Activated naive CD4-positive, alpha-beta T cell treated with anti-CD3 and anti-CD28 coated beads for 36 hours (primary cell): ENCODE results near the gene EVX1. TPM values are rescaled to one million over a fixed set of nuclear protein-coding genes. Genes with fewer than 3 reads are reported as not detected.

ENCODE experiments used
- CTCF ChIA-PET: fragments of 350-600 bp; sonication (Branson Sonifier 250); formaldehyde crosslinking; loops from one replicate; lab custom pipeline; 2021; ENCODE audit warnings: antibody characterized with exemption; lab: Charles Lee
- DNase-seq: peaks from one replicate; pipeline ENCODE4 v3.0.0-alpha.2; 2020
- H3K27ac Mint-ChIP-seq: one replicate; pipeline ENCODE4 v1.8.0; 2021; ENCODE audit warnings: mild to moderate bottlenecking, mixed read lengths
- H3K27me3 Mint-ChIP-seq: one replicate; pipeline ENCODE4 v1.8.0; 2021; ENCODE audit warnings: low read depth, mixed read lengths
- H3K36me3 Mint-ChIP-seq: one replicate; pipeline ENCODE4 v1.8.0; 2021; ENCODE audit warnings: low read depth, mixed read lengths
- H3K4me1 Mint-ChIP-seq: one replicate; pipeline ENCODE4 v1.8.0; 2021; ENCODE audit warnings: low read depth, mixed read lengths
- H3K4me3 Mint-ChIP-seq: one replicate; pipeline ENCODE4 v1.8.0; 2021; ENCODE audit warnings: mild to moderate bottlenecking, moderate library complexity, mixed read lengths
- H3K9me3 Mint-ChIP-seq: one replicate; pipeline ENCODE4 v1.8.0; 2021; ENCODE audit warnings: mixed read lengths
- intact Hi-C: fragments of 100-400 bp; cut with micrococcal nuclease; formaldehyde crosslinking; loops from one replicate; pipeline ENCODE4 v1.15.1; 2023
- total RNA-seq, 2 experiments: library from RNA; stranded (reverse); gene quantifications; one replicate each; pipeline ENCODE4 v1.2.3, GENCODE V29; 2021

Gene EVX1
- total RNA-seq, 2 experiments from 2014 or later = not detected

- CTCF ChIA-PET = interaction anchor here (1.0 to 1.7 kb wide), 2 partner anchors 14 to 584 kb away, joined by 3 read pairs; no protein-coding TSS in a partner anchor
- Mint-ChIP-seq H3K36me3 (no peaks in the 10 kb centered on the region), H3K27ac (no peak overlapping the region), H3K4me3 (peak overlapping the region; percentile 57), H3K9me3 (no peaks in the 10 kb centered on the region), H3K27me3 (peaks cover 81% of the 10 kb centered on the region), H3K4me1 (peaks cover 44% of the 10 kb centered on the region)
- no peak for DNase-seq
- intact Hi-C loops = loop anchor here (5.0 kb wide), 1 partner anchor 34 kb away; the partner anchor contains the start of gene HOXA9
Observed at GRCh38 chr7:27200761-27201579, 41.6 kb upstream of the EVX1 start.

DNA sequence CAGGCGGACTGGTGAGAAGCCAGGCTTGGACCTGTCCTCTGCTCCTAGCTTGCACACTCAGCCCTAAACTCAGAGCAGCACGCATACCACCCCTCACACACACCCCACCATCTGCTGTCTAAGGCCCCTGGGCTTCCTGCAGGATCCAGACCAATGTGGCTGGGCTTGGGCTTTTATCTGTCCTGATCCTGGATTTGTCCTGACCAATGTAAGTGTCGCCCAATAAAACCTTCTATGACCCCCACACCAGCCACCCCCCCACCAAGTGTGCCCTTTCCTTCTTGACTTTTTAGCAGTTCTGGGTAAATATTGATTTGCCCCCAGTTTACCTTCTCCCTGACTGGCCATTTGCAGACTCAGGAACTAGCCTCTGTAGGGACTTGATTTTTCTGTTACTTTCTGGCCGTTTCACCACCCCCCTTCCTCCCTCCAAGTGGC, 41.0 kb upstream of the EVX1 start:
- Mint-ChIP-seq H3K9me3 (no peaks in the 10 kb centered on the region), H3K36me3 (no peaks in the 10 kb centered on the region), H3K4me1 (peaks cover 46% of the 10 kb centered on the region), H3K27ac (no peak overlapping the region), H3K27me3 (peaks cover 83% of the 10 kb centered on the region), H3K4me3 (no peak overlapping the region)
- no peak for DNase-seq
- CTCF ChIA-PET = no interaction called here
- intact Hi-C loops = loop anchor here (5.0 kb wide), 1 partner anchor 34 kb away; the partner anchor contains the start of gene HOXA9

DNA sequence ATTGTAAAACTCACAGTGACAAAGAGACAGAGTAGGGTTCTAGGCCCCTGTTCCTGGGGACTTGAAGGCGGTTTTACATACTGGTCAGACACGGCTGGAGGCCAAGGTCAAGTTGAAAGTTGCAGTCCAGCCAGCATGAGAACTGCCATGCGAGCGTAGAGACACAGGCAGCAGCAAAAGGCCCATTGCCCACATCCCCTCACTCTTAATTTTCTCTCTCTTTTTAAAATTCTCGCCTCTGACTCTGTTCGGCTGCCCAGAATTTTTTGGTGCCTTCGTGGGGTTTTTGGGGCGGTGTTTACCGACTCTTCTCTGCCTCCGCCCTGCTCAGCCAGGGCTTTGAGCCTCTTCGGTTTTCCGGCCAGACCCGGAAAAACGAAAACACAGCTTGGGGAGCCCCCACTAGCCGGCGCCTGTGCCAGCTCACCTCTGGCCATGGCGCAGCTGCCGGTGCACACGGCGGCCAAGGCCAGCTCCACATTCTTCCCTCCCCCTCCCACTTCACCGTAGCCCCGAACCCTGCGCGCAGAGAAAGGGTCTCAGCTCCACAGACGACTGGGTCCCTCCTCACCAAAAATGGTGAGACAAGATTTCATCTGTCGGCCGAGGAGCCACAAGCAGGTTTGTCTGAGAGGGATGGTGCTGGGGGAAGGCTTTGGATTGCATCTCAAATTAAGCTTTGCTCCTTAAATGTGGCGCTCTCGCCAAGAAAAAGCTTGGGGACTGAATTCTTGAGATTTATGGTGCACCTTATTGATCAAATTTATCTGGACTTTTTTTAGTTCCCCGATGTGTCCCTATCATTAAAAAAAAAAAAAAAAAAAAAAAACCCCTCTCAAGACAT, 40.4 kb upstream of the EVX1 start:
- no peak overlapping the region for H3K27ac Mint-ChIP-seq
- intact Hi-C loops = loop anchor here (5.0 kb wide), 1 partner anchor 35 kb away; the partner anchor contains the start of gene HOXA9

GRCh38 chr7:27202862-27203134, 39.8 kb upstream of the EVX1 start:
- intact Hi-C loops = loop anchor here (1.0 to 5.0 kb wide), 2 partner anchors 7 to 35 kb away; partner anchors contain the start of gene HOXA9
- no peak overlapping the region for H3K27ac Mint-ChIP-seq
- H3K4me3 Mint-ChIP-seq = no peak overlapping the region
- DNase-seq = no peak
- CTCF ChIA-PET = interaction anchor here (0.6 to 1.2 kb wide), 2 partner anchors 40 to 52 kb away, joined by 3 read pairs; no protein-coding TSS in a partner anchor
- H3K27me3 Mint-ChIP-seq = peaks cover 85% of the 10 kb centered on the region
- no peaks in the 10 kb centered on the region for H3K36me3 Mint-ChIP-seq
- no peaks in the 10 kb centered on the region for H3K9me3 Mint-ChIP-seq
- peaks cover 46% of the 10 kb centered on the region for H3K4me1 Mint-ChIP-seq

More for the DNA sequence above, 40.4 kb upstream of the EVX1 start:
- DNase-seq = no peak
- Mint-ChIP-seq H3K27me3 (peaks cover 85% of the 10 kb centered on the region), H3K4me1 (peaks cover 46% of the 10 kb centered on the region), H3K4me3 (no peak overlapping the region), H3K9me3 (no peaks in the 10 kb centered on the region), H3K36me3 (no peaks in the 10 kb centered on the region)
- CTCF ChIA-PET = interaction anchor here (0.6 to 1.2 kb wide), 2 partner anchors 40 to 51 kb away, joined by 3 read pairs; no protein-coding TSS in a partner anchor

GRCh38 chr7:27203365-27203953, 39.1 kb upstream of the EVX1 start:
- Mint-ChIP-seq H3K9me3 (no peaks in the 10 kb centered on the region), H3K36me3 (no peaks in the 10 kb centered on the region), H3K27ac (no peak overlapping the region), H3K27me3 (peaks cover 81% of the 10 kb centered on the region), H3K4me1 (peaks cover 43% of the 10 kb centered on the region), H3K4me3 (no peak overlapping the region)
- CTCF ChIA-PET = interaction anchor here (0.9 to 1.2 kb wide), 2 partner anchors 52 to 373 kb away, joined by 3 read pairs; no protein-coding TSS in a partner anchor
- intact Hi-C loops = loop anchor here (1.0 to 5.0 kb wide), 2 partner anchors 8 to 36 kb away; partner anchors contain the start of gene HOXA9
- no peak for DNase-seq

GRCh38 chr7:27203964-27204594, 38.5 kb upstream of the EVX1 start:
- DNase-seq = no peak
- Mint-ChIP-seq H3K36me3 (no peaks in the 10 kb centered on the region), H3K27ac (no peak overlapping the region), H3K4me1 (peaks cover 39% of the 10 kb centered on the region), H3K9me3 (no peaks in the 10 kb centered on the region), H3K27me3 (peaks cover 81% of the 10 kb centered on the region), H3K4me3 (no peak overlapping the region)
- CTCF ChIA-PET = interaction anchor here (0.9 to 1.0 kb wide), 3 partner anchors 8 to 373 kb away, joined by 3 to 4 read pairs (median 3); no protein-coding TSS in a partner anchor
- intact Hi-C loops = loop anchor here (1.0 to 5.0 kb wide), 2 partner anchors 9 to 37 kb away; partner anchors contain the start of gene HOXA9

GRCh38 chr7:27204851-27205322, 37.7 kb upstream of the EVX1 start:
- intact Hi-C loops = loop anchor here (5.0 kb wide), 1 partner anchor 38 kb away; the partner anchor contains the start of gene HOXA9
- peaks cover 86% of the 10 kb centered on the region for H3K27me3 Mint-ChIP-seq
- no peak for DNase-seq
- no peak overlapping the region for H3K27ac Mint-ChIP-seq
- H3K4me1 Mint-ChIP-seq = peaks cover 38% of the 10 kb centered on the region
- H3K4me3 Mint-ChIP-seq = no peak overlapping the region
- CTCF ChIA-PET = interaction anchor here (1.0 kb wide), 2 partner anchors 8 to 9 kb away, joined by 3 to 4 read pairs; no protein-coding TSS in a partner anchor
- H3K36me3 Mint-ChIP-seq = no peaks in the 10 kb centered on the region
- H3K9me3 Mint-ChIP-seq = no peaks in the 10 kb centered on the region

GRCh38 chr7:27205325-27206280, 37.0 kb upstream of the EVX1 start:
- no peak overlapping the region for H3K27ac Mint-ChIP-seq
- peaks cover 89% of the 10 kb centered on the region for H3K27me3 Mint-ChIP-seq
- H3K36me3 Mint-ChIP-seq = no peaks in the 10 kb centered on the region
- H3K4me3 Mint-ChIP-seq = no peak overlapping the region
- CTCF ChIA-PET = interaction anchor here (1.0 kb wide), 1 partner anchor 8 kb away, joined by 3 read pairs; no protein-coding TSS in a partner anchor
- intact Hi-C loops = no loop called here
- peaks cover 39% of the 10 kb centered on the region for H3K4me1 Mint-ChIP-seq
- no peaks in the 10 kb centered on the region for H3K9me3 Mint-ChIP-seq
- no peak for DNase-seq

DNA sequence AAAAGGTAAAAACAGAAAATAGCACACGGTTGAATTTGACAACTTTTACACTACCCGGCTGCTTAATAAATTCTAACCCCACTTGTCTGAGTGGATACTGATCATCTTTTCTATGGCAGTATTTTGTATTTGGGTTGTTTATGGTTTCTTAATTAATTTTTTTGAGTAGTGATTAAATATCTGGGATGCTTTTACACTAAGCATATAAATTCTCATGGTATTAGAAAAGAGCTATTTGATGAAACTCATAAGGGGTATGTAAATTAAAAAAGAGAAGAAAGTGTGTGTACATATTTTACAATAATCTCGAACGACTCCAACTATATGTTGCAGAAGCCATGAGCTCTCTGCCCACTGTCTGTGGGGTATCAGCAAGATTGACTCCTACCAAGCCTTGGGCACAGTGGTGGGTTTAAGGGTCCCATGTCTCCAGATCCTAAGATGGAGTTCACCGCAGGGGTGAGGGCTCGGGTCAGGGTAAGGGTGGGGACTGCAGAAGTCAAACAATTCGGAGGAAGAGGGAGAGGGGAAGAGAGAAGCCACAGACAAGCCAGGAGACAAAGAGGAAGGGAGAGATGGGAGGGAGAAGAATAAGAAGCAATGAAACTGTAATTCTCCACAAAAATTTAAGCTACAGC, 35.1 kb upstream of the EVX1 start:
- H3K27ac Mint-ChIP-seq = no peak overlapping the region
- H3K4me1 Mint-ChIP-seq = peaks cover 25% of the 10 kb centered on the region
- no peak overlapping the region for H3K4me3 Mint-ChIP-seq
- DNase-seq = no peak
- CTCF ChIA-PET = interaction anchor here (0.9 to 2.0 kb wide), 3 partner anchors 12 to 371 kb away, joined by 3 to 9 read pairs (median 4); no protein-coding TSS in a partner anchor
- no peaks in the 10 kb centered on the region for H3K9me3 Mint-ChIP-seq
- no peaks in the 10 kb centered on the region for H3K36me3 Mint-ChIP-seq
- H3K27me3 Mint-ChIP-seq = peaks cover 89% of the 10 kb centered on the region
- intact Hi-C loops = no loop called here

DNA sequence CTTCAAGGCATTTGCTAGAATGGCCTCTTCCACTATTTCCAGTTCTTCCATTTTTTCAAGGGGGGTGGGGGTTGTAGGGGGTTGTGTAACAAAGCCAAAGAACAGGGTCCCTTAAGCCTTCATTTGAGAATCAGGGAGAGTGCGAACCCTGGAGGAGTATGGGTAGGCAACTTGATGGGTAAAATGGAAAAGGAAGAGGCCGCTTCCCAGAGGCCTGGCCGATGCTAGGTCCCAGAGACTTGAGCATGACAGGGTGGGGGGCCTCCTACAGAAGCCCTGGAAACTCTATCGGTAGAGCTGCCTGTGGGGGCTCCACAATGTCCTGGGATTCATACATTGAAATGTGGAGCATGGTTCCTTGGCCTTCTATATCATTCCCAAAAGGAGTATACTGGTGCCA, 33.6 kb upstream of the EVX1 start:
- Mint-ChIP-seq H3K4me1 (peaks cover 27% of the 10 kb centered on the region), H3K36me3 (no peaks in the 10 kb centered on the region), H3K4me3 (no peak overlapping the region), H3K27ac (no peak overlapping the region), H3K27me3 (peaks cover 88% of the 10 kb centered on the region), H3K9me3 (no peaks in the 10 kb centered on the region)
- intact Hi-C loops = no loop called here
- CTCF ChIA-PET = interaction anchor here (0.8 to 2.1 kb wide), 7 partner anchors 8 to 816 kb away, joined by 3 to 12 read pairs (median 4); no protein-coding TSS in a partner anchor
- no peak for DNase-seq
